Fibroblast of mammary gland (primary cell): ENCODE measurements around the gene PPP2R2D.

Source experiments
- DNase-seq: peaks from one replicate; pipeline ENCODE4 v3.0.0-alpha.2; 2010; ENCODE audit warnings: low read depth
- H3K4me3 ChIP-seq: 2 replicates; pipeline ENCODE4 v1.5.1; 2011; ENCODE audit warnings: low read depth, mild to moderate bottlenecking, low read length, moderate library complexity; ENCODE audit not compliant: control insufficient read depth
- CTCF ChIP-seq: conservative IDR thresholded peaks from 2 replicates; pipeline ENCODE4 v1.5.1; 2011; ENCODE audit warnings: low read depth, low read length, inconsistent platforms; ENCODE audit not compliant: control insufficient read depth, insufficient read depth

Gene PPP2R2D

GRCh38 chr10:131858583-131859340 is 42.0 kb upstream of the PPP2R2D start:
- no peak for TF ChIP-seq CTCF
- no peak for DNase-seq
- no peak overlapping the region for H3K4me3 ChIP-seq

GRCh38 chr10:131859341-131860020 is 41.3 kb upstream of the PPP2R2D start:
- H3K4me3 ChIP-seq: no peak overlapping the region
- TF ChIP-seq CTCF: no peak
- DNase-seq: no peak

GRCh38 chr10:131860311-131860710 is 40.5 kb upstream of the PPP2R2D start:
- DNase-seq: no peak
- no peak overlapping the region for H3K4me3 ChIP-seq
- TF ChIP-seq CTCF: no peak

- no peak overlapping the region for H3K4me3 ChIP-seq
- no peak for TF ChIP-seq CTCF
- no peak for DNase-seq
Measured at GRCh38 chr10:131860806-131861440, 39.9 kb upstream of the PPP2R2D start.

- H3K4me3 ChIP-seq: no peak overlapping the region
- no peak for TF ChIP-seq CTCF
- no peak for DNase-seq
Measured at GRCh38 chr10:131862548-131862947, 38.3 kb upstream of the PPP2R2D start.

GRCh38 chr10:131865223-131865917 is 35.4 kb upstream of the PPP2R2D start:
- TF ChIP-seq CTCF: no peak
- H3K4me3 ChIP-seq: no peak overlapping the region
- DNase-seq: no peak
